Measurements from ENCODE around the gene TOX3.

TOX3 gene

DNA sequence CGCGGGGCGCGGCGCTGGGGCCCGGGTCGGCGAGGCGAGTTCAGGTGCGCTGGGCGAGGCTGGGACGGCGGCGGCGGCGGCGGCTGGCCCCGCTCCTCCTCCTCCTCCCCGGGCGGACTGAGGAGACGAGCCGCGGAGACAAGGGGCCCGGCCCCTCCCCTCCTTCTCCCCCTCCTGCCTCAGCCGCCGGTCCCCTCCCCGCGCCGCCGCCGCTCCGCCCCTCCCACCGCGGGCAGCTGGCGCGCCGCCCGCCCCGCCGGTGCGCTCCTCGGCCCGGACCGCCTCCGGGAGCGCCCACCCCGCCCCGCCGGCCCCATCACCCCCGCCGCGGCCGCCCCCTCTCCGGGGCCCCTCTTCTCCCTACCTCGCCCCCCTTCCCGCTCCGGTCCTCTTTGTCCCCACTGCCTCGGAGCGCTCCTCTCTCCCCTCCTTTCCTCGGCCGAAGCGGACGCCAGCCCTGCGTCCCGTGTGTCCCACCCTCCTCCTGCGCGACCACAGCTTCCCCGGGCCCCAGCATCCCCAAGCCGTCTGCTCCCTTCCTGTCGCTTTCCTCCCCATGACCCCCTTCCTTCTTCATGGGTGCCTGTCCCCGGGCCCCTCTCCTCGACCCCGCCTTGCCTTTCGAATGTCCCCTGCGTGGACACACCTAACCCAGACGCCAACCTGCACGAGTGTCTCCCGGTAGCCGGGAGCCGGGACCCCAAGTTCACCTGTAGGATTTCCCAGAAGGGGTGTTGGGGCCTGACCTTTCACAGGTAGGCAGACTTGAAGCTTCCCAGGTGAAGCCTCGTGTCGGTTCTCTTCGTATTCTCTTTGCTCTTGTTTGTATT is at the start of gene TOX3:
TOX3 (minus strand) TSS at position 140 of the 830 bp plus-strand sequence. CDS start 420 bp downstream, outside the sequence.
- DNase-seq (ENCODE audit: low spot score), result peak; percentile 26

DNA sequence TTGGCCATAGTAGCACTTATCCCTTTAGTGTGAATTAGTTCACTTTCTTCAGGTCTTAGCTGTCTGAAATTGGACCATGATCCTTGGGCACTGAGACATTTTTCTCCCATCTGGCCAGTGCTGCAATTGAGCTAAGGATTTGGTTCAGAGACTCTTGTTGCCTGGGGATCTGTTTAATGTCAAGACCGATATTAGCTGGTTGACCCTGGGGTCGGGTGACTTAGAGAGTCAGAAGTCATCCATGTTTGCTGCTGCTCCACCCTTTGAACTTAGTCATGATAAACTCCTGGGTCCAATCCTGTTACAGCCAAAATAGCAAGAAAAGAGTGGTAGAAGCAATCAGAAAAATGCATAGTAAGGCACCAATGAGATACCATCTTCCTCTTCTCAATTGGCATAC is 45.8 kb upstream of the TOX3 start:
- DNase-seq (ENCODE audit: low spot score), result no peak

DNA sequence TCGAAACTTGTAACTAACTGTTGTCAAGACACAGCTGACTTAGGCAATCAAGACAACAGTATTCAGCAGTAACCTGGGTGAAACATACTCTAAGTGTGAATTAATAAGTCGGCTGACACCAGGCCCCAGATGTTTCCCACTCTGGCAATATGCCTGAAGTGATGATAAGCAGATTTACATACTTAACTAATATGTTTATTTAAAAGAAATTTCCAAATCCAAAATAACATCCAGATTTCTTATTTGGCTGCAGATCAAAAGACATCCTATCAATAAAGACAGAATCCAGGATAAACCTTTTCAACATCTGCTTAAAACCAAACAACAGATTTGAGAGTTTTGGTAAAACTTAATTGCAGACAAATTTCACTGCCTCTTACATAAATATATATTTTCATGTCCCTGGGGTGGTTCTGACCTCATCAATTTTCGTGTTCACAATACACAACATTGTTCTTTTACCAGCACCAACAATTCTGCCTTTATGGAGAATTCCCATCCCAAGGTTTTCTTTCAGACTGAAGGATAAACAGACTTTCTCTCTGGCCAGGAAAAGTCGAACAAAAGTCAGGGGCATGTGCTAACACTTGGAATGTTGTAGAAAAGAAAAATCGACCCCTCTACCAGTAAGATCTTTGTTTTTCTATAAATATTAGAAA is 45.1 kb upstream of the TOX3 start:
- DNase-seq (ENCODE audit: low spot score), result no peak

DNA sequence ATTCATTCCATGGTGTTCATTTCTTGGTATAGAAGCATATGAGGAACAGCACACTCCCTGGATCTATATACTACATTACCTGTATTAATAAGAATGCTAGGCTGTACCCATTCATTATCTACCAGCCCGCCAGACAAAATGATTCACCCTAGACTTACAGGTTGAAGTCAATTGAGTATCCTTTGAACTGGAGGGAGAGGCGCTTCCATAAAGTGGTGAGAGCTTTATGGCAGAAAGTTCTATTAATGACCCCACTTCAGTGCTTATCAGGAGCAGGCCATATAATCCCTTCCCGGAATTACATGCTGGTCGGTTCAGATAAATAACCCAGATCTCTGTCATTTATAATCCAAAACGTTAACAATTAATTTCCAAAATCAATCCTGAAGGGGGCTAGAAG is 44.5 kb upstream of the TOX3 start:
- no peak for DNase-seq (ENCODE audit: low spot score)

DNA sequence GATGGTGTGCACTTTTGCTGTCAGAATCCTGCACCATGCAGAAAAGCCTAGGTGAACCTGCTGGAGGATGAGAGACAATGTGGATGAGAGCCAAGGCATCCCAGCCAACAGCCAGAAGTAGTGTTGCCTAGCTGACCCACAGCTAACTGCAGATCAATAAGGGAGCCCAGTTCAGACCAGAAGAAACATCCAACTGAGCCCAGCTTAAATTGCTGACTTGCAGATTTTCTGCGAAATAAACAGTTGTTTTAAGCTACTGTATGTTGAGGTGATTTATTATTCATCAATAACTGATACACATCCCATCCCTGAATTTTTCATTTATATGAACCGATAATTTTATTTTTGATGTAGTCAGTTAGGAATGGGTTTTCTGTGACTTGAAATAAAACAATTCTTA is 39.2 kb upstream of the TOX3 start:
- no peak for DNase-seq (ENCODE audit: low spot score)

DNA sequence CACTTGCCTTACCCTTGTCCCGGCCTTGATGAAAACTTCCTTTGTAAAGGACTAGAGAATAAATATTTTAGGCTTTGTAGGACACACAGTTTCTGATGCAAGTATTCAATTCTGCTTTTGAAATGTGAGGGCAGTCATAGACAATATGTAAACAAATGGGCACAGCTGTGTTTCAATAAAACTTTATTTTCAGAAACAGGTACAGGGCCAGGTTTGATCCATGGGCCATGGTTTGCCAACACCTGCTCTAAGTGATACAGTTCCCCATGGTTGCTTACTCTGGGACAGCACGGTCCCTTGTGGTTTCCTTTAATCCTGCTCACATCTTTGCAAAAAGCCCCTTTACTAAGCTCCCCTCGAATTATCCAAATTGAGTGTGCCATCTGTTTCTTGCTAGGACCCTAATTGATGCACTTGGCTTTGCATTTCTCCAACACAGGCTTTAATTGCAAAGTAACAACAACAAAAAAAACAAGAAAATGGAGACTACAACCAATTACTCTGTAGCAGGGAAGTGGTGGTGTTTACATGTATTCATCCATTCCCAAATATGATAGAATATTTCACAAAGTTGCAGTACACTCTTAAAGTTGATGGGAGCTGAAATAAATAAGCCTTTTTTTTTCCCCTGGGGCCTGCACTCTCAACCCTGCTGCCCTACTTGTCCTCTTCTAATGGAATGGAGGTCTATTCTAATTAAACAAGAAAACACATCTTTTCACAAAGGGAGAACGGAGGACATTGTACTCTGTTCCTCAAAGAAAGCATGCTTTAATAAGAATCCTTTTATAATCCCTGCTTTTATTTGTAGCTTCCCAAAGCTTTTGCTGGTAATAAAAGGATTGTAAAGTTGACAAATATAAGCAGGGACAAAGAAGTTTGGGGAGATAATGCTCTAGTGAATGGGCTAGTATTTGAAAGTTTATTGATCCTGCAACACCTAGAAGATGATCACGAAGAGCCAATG is 37.7 kb upstream of the TOX3 start:
- DNase-seq (ENCODE audit: low spot score), result no peak

DNA sequence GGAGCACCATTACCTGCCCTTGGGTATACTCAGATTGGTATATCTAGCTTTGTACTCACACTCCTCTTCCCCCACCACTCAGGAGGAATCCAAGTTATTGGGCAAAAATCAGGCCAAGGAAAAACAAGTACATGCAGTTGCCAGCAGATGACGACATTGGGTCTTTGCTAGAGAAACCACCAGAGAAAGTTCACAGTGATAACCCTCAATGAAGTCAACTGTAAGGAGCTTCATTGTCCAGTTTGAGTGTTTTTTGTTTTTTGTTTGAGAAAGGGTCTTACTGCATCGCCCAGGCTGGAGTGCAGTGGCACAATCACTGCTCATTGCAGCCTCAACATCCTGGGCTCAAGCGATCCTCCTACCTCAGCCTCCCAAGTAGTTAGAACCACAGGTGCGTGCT is 34.6 kb upstream of the TOX3 start:
- no peak for DNase-seq (ENCODE audit: low spot score)

DNA sequence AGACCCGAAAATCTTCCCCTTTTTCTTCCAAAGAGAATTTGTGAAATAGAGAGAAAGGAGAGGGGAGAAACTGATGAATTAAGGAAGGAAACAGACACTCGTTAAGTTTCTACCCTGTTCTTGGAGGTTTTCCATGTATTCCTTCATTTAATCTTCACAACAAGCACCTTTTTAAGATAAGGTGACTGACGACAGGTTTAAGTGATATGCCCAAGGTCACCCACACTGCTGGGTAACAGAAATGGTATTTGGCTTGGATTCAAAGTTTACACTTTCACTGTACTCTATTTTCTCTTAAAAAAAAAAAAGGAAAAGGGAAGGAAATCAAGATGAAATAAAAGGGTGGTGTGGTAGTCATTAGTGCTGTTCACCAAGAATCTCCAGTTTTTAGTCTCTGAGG is 33.5 kb upstream of the TOX3 start:
- no peak for DNase-seq (ENCODE audit: low spot score)

DNA sequence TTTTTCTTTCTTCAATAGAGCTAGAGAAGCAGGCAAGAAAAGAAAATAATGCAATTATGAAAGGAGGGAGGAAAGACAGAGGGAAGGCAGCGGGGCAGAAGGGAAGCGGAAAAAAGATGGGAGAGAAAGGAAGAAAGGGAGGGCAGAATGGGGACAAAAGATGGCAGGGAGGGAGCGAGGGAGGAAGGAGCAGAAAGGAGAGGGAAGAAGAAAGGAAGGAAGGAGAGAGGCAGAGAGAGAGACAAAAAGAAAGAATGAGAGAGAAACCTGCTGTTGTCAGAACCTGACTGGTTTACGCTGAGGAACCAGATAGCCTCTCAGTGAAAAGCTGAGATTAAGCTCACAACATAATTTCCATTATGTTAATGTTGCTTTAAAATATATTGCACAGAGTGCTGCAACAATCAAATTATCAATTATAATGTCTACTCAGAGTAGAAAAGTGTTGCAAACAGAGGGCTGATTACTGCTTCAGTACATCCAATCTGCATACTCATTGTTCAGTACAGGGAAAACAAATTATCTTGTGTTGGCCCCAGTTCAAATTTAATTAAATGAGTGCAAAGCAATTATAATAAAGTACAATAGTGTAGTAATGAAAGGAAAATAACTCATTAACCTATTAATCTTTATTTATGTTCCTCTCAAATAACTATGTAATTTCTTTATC is 32.0 kb upstream of the TOX3 start:
- no peak for DNase-seq (ENCODE audit: low spot score)

DNA sequence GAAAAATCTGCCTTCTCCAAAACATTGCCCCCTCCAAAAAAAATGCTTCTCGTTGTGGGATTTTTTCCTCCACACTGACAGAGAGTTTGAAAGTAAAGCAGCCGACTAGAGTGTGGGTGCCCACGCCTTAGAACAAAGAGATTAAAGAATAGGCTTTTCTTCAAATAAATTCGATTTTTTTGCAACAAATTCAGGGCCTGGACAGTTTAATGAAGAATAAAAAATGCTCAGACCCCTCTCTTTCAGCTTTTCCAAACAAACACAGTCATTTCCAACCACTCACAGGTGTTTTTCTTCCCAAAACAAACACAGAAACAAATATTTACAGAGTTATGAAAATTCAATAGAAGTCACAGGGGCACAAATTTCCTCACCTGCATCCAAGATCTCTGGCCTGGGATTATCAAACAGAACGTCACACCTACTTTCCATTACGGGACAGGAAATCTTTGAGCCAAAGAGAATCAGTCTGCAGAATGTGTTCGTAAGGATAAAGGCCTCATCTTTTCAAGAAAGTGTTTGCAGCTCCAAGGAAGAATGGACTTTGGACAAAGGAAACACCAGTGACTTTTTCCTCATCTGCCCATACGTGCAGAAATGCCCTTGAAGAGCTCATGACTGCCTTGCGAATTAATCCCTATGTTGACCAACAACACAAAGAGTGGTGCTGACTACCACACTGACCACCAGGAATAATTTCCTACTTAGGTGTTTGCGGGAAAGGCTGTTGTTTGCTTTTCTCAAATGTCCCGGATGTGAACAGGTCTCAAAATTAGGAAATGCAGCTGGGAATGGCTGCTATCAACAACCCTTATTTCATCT is 31.3 kb upstream of the TOX3 start:
- DNase-seq (ENCODE audit: low spot score), result no peak

DNA sequence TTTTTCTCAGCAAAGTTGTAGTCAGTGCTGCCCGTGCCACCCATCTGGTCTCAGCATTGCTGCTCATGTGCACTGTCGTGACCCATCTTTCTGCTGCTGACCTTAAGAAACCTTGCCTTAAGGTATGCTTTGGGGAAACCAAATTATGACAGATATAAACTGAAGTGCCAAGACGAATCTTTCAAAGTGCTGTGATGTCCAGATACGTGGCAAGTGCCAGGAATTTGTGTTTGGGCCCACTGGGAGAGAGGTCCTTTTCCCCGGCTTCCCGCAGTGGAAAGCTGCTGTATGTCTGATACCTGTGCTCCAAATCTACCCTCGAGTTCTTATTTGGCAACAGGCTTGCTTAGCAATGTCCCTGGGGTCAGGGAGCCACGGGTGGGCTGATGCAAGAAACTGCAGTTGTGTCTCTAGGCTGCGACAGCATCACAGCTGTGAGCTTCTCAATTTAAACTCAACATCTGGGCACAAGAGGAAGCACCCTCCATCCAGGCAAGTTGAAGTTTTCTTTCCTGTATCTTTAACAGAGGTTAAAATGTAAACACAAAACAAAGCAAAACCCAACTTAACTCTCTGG is 30.3 kb upstream of the TOX3 start:
- DNase-seq (ENCODE audit: low spot score), result no peak

DNA sequence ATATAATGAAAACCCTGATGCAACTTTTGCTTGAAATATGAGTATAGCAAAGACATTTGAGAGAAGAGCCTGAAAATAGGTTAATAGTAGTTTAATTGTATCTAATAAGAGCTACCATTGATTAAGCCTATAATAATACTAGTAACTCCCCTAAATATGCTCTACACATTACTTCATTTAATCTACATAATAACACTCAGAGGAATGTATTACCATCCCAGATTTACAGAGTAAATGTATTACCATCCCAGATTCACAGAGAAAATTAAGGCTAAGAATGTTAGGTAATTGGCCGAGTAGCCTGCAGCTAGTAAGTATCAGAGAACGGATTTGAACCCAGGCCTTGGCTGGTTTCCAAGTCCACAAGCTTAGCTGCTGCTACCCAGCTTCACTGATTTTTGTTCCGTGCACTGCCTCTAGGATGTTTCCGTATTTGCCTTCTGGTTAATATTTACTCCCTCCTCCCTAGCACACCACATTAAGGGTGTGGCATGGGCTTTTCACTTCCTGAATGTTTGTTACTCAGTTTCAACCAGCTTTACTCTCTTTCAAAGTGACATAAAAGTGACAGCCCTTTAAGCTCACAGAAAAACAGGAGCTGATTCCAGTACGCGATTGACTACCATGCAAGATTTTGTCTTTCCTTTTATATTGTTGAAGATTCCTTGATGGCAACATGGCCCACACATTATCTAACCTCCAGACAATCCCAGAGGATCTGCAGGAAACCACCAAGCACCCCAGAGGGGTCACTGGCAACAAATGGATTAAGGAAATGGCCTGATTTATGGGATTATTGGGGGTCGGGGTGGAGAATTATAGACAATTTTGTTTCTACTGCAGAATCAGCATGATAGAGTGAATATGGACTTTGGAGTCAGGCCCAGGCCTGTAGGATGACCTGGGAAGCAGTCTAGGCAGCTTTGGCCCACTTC is 26.7 kb upstream of the TOX3 start:
- no peak for DNase-seq (ENCODE audit: low spot score)

DNA sequence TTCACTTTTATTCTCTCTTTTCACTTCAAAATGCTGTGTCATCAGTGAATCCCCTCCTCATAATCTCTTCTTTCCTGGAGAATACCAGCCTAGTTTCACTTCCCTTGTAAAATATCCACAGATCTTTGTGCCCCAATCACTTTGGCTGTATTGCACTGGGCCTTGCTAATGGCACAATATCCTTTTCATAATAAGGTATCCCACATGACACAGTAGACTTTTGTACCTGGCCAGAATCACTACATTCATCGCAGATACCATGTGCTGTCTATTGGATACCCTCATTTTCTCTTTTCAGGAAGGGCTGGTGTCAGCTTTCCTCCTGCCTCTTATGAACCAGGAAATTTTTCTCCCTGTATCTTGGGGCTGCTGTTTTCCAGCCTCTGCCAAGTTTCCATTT is 25.7 kb upstream of the TOX3 start:
- DNase-seq (ENCODE audit: low spot score), result no peak

DNA sequence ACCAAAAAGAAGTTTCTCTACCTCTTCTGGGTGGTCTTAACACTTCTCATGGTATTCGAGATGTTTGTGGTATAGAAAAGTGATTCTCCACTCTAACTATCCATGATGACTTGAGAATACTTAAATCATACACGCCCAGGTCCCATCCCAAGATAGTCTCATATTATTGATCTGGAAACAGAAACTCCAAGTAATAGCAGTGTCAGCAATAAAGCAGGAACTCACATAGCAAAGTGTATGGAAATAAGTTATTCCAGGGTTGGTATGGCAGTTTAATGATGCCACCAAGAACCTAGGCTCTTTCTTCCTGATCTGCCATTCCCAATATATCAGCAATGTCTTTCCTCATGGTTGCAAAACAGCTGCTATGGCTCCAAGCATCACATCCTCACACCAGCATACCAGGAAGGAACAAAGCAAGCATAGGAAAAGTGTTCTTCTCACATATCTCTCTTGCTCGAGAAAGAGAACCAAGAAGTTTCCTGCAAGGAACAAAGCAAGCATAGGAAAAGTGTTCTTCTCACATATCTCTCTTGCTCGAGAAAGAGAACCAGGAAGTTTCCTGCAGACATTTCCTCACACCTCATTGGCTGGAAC is 23.6 kb upstream of the TOX3 start:
- DNase-seq (ENCODE audit: low spot score), result no peak

DNA sequence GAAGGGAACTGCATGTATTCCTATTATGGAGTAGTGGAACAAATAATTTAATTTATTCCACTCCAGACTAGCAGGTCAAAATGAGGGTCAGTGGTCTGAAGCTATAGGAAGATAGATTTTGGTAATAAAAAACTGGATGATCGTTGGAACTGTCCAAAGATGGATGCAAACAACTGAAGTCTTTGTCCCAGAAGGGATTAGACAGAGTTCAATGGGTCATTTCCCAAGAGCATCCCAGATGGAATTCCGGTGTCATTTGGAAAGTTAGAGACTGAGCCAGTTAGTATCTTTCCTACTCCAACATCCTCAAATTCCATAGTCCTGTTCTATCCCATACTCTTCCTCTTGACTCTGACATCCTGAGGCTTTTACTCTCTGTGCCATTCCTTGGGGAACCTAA is 22.8 kb upstream of the TOX3 start:
- DNase-seq (ENCODE audit: low spot score), result no peak

DNA sequence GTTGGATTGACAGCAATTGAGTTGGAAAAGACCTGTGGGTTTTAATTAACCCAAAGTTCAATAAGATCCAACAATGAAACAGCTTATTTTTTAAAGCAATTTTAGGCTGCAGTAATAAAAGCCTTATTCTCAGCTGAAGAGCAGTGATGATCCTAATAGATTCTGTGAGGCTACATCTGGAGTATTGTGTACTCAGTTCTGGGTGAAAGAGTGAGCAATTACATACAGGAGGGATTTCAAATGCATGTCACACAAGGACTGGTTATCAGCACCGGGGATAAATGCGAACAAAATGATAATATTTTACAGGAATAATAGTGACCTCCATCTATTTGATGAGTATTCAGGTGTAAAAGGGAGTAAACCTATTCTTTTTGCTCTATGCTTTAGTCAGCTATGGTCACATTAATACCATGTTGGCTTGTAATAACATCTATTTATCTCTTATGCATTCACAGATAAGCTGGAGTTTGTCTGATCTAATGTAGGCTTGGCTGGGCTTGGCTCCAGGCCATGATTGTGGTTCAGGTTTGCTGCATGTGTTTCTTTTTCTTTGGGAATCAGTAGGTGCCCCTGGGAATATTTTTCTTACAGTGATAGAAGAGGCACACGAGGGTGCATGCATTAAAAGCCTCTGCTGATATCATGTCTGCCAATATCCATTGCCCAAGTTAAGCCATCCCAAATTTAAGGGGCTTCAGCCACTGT is 22.2 kb upstream of the TOX3 start:
- DNase-seq (ENCODE audit: low spot score), result no peak

DNA sequence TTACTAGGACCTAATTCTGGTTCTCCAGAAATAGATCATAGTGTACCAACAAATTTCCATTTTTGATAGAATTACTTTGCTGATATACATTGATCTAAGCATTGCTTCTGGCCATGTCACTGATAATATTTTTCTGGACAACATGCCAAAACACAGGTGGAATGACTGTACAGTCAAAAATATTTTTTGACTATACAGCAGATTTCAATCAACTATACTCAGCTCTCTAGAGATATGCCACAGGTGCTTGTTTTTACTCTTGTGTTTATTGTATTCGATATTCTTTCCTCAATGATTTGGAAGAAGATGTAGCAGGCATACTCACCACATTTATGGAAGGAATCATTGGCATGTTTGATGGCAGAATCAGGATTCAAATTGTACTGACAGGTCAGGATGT is 21.6 kb upstream of the TOX3 start:
- DNase-seq (ENCODE audit: low spot score), result no peak

DNA sequence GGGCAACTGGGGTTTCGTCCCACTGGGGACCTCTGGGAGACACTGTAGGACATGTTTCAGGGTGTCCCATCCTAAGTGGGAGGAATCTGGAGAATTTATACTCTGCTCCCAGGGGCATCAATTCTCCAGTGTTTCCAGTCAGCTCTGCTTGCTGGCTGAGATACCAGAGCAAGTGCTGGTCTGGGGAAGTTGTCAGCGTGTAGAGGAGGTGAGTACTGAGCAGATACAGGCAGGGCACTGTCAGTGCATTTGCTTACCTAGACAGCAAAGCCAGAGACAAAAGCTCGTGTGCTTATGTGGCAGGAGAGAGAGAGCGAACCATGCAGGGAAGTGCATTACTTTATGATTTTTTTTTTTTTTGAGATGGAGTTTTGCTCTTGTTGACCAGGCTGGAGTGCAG is 20.2 kb upstream of the TOX3 start:
- DNase-seq (ENCODE audit: low spot score), result no peak
